Stomach (tissue), 4 donors: ENCODE data around the gene TRPC6.

Source experiments
- CTCF ChIP-seq, 7 experiments: fragments of 450-650 bp in 4 of 7; fragments of 200-600 bp in 3 of 7; sonication (generic) in 3 of 7; IDR thresholded peaks; one replicate each; pipeline ENCODE4 v1.5.1; 2016 to 2019; ENCODE audit warnings: antibody characterized with exemption in 7 of 7, control low read depth in 2 of 7, mild to moderate bottlenecking in 1 of 7
- EP300 ChIP-seq: sonication (generic); formaldehyde crosslinking; IDR thresholded peaks from one replicate; pipeline ENCODE4 v1.6.1; 2017; ENCODE audit warnings: antibody characterized with exemption
- POLR2A ChIP-seq, 4 donors: fragments of 450-650 bp; IDR thresholded peaks; one replicate each; pipeline ENCODE4 v1.6.1; 2016; ENCODE audit warnings: antibody characterized with exemption in 4 of 4, control low read depth in 2 of 4, mild to moderate bottlenecking in 1 of 4, moderate library complexity in 1 of 4
- POLR2AphosphoS5 ChIP-seq, 3 donors: sonication (generic); formaldehyde crosslinking; IDR thresholded peaks; one replicate each; pipeline ENCODE4 v1.6.1; 2016; ENCODE audit warnings: antibody characterized with exemption in 3 of 3

- TF ChIP-seq CTCF (IDR thresholded peaks at IDR 0.05) (no peak), POLR2A (IDR thresholded peaks at IDR 0.05) (no peak), POLR2AphosphoS5 (IDR thresholded peaks at IDR 0.05) (no peak), EP300 (no peak)
These were observed 137.1 kb downstream of the TRPC6 start for GRCh38 chr11:101446726-101447125.
